GM18861 (cell line): ENCODE measurements around the gene MASP1.

Source experiments
- ATAC-seq: cut with Tn5 transposase; IDR thresholded peaks from one replicate; pipeline ENCODE4 v1.9.1; 2021; ENCODE audit not compliant: unreplicated experiment

Gene MASP1

DNA sequence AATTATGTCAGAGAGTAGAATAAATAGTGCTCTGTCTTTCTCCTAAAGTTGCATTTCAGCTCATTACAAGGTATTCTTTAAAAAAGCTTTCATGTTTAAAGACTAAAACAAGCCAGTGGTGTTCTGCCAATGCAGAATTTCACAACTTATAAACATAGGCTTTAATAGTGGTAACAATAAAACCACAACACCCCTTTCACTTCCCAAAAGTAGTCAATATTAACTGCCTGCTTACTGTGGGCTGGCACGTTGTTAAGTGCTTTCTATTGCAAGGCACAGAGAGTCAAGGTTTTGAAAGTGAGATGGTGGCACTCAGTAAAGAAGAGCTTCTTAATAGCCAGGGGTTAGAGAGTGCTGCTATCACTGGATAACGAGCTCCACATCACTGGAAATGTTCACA lies 102.6 kb downstream of the MASP1 start:
- ATAC-seq, result no peak

DNA sequence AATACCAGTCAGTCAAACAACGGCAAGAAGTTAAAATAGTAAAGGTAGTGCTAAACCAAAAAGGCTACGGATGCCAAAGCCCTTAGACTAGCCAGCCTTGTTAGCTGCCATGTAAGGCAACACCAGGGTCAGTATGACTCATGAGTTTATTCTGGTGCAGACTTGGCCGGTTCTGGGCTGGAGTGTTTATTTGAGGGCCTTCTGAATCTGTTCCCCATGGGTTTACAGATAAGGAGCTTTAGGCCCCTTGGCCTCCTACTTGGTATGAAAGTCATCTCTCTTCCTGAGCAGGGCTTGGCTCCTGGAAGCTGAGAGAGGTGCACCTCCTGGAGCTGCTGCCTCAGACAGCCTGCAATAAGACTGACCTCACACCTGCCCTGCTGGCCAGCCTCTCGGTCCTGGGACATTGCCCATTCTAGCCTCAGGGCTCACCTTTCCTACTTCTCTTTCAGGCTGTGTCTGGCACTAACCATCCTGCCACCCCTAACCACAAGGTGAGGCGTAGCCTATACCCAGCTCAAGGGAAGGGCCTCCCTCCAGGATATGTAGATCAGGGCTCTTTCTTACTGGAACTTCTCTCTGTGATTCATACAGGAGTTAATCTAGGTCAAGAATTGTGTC lies 104.6 kb downstream of the MASP1 start:
- no peak for ATAC-seq

DNA sequence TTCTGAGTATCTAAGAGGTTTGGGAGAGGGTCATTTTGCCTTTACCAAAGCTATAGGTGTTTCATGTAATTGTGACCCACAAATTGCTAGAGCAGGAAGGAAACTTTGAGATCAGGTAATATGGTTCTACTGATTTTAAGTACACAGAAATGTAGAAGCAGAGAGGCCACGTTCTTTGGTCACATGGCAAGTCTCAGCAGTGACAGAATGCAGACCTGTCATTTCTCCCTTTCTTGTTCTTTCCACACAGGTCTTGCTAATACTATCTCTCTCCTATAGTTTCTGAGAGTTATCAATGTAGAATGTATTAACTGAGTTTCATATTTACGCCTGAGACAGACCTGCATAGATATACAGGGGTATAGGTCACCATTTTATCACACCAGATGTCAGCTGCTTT lies 105.2 kb downstream of the MASP1 start:
- no peak for ATAC-seq

DNA sequence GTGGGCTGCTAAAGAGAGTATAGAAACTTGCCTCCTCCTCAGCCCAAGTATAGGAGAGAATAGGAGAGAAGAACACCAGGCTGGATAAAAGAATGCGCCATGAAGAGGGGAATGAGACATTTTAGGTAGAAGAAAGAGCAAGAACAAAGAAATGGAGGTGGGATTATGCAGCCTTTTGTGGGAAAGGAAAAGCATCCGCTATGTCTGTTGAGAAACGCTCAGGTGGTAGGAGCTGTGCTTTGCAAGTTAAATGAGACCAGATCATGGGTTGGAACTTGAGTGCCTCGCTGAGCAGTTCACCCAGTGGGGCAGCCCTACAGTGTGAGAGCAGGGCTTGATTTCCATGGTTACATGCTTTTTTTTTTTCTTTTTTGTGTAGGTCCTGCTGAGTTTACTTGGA lies 105.8 kb downstream of the MASP1 start:
- no peak for ATAC-seq
